Endodermal cell (in vitro differentiated cells): ENCODE measurements around the gene NDUFS6. TPM values are rescaled to one million over a fixed set of nuclear protein-coding genes. Genes with fewer than 3 reads are reported as not detected.

Experiments
- DNase-seq: peaks from one replicate; pipeline ENCODE4 v3.0.0-alpha.2; 2017
- H3K27ac ChIP-seq: 2 replicates; pipeline ENCODE4 v1.5.1; 2013; ENCODE audit warnings: mild to moderate bottlenecking, low read depth, low read length, moderate library complexity
- H3K27me3 ChIP-seq: 2 replicates; pipeline ENCODE4 v1.6.1; 2013; ENCODE audit warnings: mild to moderate bottlenecking, low read length, moderate library complexity; ENCODE audit not compliant: insufficient read depth, control insufficient read depth, poor library complexity, severe bottlenecking
- H3K36me3 ChIP-seq: 2 replicates; pipeline ENCODE4 v1.7.0; 2013; ENCODE audit warnings: mild to moderate bottlenecking, low read length, moderate library complexity; ENCODE audit not compliant: control insufficient read depth, insufficient read depth
- H3K4me1 ChIP-seq: one replicate; pipeline ENCODE4 v1.7.0; 2013; ENCODE audit warnings: low read length; ENCODE audit not compliant: control insufficient read depth, insufficient read depth
- H3K4me3 ChIP-seq: 2 replicates; pipeline ENCODE4 v1.5.1; 2013; ENCODE audit warnings: mild to moderate bottlenecking, low read length, moderate library complexity
- H3K9ac ChIP-seq: 2 replicates; pipeline ENCODE4 v1.6.1; 2013; ENCODE audit warnings: mild to moderate bottlenecking, low read length, moderate library complexity; ENCODE audit not compliant: poor library complexity, severe bottlenecking; ENCODE audit errors: extremely low read depth
- H3K9me3 ChIP-seq: 2 replicates; pipeline ENCODE4 v1.6.1; 2013; ENCODE audit warnings: mild to moderate bottlenecking, low read length, moderate library complexity; ENCODE audit not compliant: control insufficient read depth
- H3K27ac Mint-ChIP-seq: 2 replicates; pipeline ENCODE4 v1.8.0; 2020; ENCODE audit warnings: mixed read lengths
- H3K27me3 Mint-ChIP-seq: 2 replicates; pipeline ENCODE4 v1.8.0; 2021; ENCODE audit warnings: mild to moderate bottlenecking, mixed read lengths; ENCODE audit not compliant: insufficient read depth
- H3K36me3 Mint-ChIP-seq: 2 replicates; pipeline ENCODE4 v1.8.0; 2020; ENCODE audit warnings: low read depth, mixed read lengths
- H3K4me1 Mint-ChIP-seq: 2 replicates; pipeline ENCODE4 v1.8.0; 2020; ENCODE audit warnings: mixed read lengths
- H3K4me3 Mint-ChIP-seq: 2 replicates; pipeline ENCODE4 v1.8.0; 2020; ENCODE audit warnings: mild to moderate bottlenecking, moderate library complexity, mixed read lengths
- H3K9me3 Mint-ChIP-seq: 2 replicates; pipeline ENCODE4 v1.8.0; 2020; ENCODE audit warnings: mild to moderate bottlenecking, mixed read lengths
- CTCF ChIP-seq: fragments of 200-600 bp; sonication (generic); conservative IDR thresholded peaks from 2 replicates; pipeline ENCODE4 v1.5.0; 2021; ENCODE audit warnings: antibody characterized with exemption, mild to moderate bottlenecking
- WGBS, 2 experiments: methylation state at CpG; one replicate each; pipeline versions ENCODE4 v1.1.5 to v1.1.7; 2013; ENCODE audit warnings: missing lambda C conversion rate in 2 of 2, mixed read lengths in 1 of 2; ENCODE audit not compliant: insufficient coverage in 1 of 2, insufficient read length in 1 of 2; 5-methylcytosine and 5-hydroxymethylcytosine counted together
- total RNA-seq, 2 donors: library from RNA; stranded (reverse); fragmentation: NEBNext Ultra II Directional in 1 of 2; extraction: Animal tissue kit (Norgen Biotek cat#: 25700) in 1 of 2; gene quantifications; 2 replicates in 1 of 2; 3 replicates in 1 of 2; pipeline ENCODE4 v1.2.1, GENCODE V29; 2021

NDUFS6 gene
- total RNA-seq, 2 donors from 2014 or later: 47.9 to 65.2 TPM

DNA sequence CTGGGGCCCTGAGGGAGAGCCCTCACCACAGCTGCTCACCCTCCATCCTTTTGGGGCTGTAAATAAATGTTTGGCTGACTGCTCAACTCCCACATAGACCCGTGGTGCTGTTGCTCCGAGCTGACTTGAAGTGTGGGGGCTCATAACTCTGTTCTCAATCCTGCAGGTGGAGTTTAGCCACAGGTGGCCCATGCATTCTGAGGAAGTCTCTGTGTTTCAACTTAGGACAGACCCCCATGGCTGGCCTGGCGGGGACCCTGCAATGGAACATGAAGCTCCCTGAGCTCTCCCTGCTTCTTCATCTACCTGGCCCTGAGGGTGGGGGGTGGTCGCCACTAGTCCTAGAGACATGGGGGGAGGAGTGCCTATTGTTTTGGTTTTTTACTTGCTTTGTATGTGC lies 19.7 kb downstream of the NDUFS6 start:
- Mint-ChIP-seq H3K27ac (no peak overlapping the region), H3K9me3 (no peaks in the 10 kb centered on the region), H3K4me3 (no peak overlapping the region), H3K27me3 (no peaks in the 10 kb centered on the region), H3K4me1 (no peaks in the 10 kb centered on the region), H3K36me3 (peaks cover 67% of the 10 kb centered on the region)
- no peak overlapping the region for H3K9ac ChIP-seq
- H3K36me3 ChIP-seq: peaks cover 64% of the 10 kb centered on the region
- DNase-seq: no peak
- H3K9me3 ChIP-seq: no peaks in the 10 kb centered on the region
- no peaks in the 10 kb centered on the region for H3K27me3 ChIP-seq
- no peak overlapping the region for H3K27ac ChIP-seq
- no peak for TF ChIP-seq CTCF
- no peak overlapping the region for H3K4me3 ChIP-seq
- no peaks in the 10 kb centered on the region for H3K4me1 ChIP-seq
- 98 to 100% methylated on average over 1 to 4 of the region's 4 CpGs for WGBS, 2 experiments

DNA sequence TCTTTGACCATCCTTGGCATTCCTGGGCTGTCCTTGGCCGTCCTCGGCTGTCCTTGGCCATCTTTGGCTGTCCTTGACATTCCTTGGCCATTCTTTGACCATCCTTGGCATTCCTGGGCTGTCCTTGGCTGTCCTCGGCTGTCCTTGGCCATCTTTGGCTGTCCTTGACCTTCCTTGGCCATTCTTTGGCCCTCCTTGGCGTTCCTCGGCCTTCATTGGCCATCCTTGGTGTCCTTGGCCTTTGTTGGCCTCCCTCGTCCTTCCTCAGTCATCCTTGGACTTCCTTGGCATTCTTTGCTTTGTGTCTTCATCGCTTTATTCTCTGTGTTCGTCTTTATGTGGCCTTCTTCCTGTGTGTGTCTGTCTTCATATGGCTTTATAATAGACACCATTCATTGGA lies 20.7 kb downstream of the NDUFS6 start:
- Histone ChIP-seq H3K9ac (no peak overlapping the region), H3K27ac (no peak overlapping the region), H3K4me3 (no peak overlapping the region), H3K4me1 (no peaks in the 10 kb centered on the region), H3K36me3 (peaks cover 61% of the 10 kb centered on the region), H3K27me3 (no peaks in the 10 kb centered on the region), H3K9me3 (no peaks in the 10 kb centered on the region)
- Mint-ChIP-seq H3K27me3 (no peaks in the 10 kb centered on the region), H3K4me3 (no peak overlapping the region), H3K27ac (no peak overlapping the region), H3K36me3 (peaks cover 62% of the 10 kb centered on the region), H3K9me3 (no peaks in the 10 kb centered on the region), H3K4me1 (no peaks in the 10 kb centered on the region)
- DNase-seq: no peak
- no peak for TF ChIP-seq CTCF
- 94% methylated on average over 8 of the region's 8 CpGs for WGBS, 2 experiments

GRCh38 chr5:1823381-1824034 lies 22.3 kb downstream of the NDUFS6 start:
- Histone ChIP-seq H3K4me3 (no peak overlapping the region), H3K9ac (no peak overlapping the region), H3K4me1 (no peaks in the 10 kb centered on the region), H3K27ac (no peak overlapping the region), H3K27me3 (no peaks in the 10 kb centered on the region), H3K9me3 (no peaks in the 10 kb centered on the region), H3K36me3 (peaks cover 48% of the 10 kb centered on the region)
- Mint-ChIP-seq H3K4me3 (no peak overlapping the region), H3K4me1 (no peaks in the 10 kb centered on the region), H3K27me3 (peaks cover 2% of the 10 kb centered on the region), H3K27ac (no peak overlapping the region), H3K9me3 (no peaks in the 10 kb centered on the region), H3K36me3 (peaks cover 45% of the 10 kb centered on the region)
- 85 to 100% methylated on average over 4 to 12 of the region's 12 CpGs for WGBS, 2 experiments
- no peak for TF ChIP-seq CTCF
- DNase-seq: no peak
